IMR-90 (cell line): ENCODE results near the gene SLC2A13.
"Not testable (repeated sequence)": the region's sequence is repeated elsewhere in the genome, so short reads cannot be mapped to it uniquely, and the experiment has no call there.

ENCODE experiments used
- CEBPB ChIP-seq: IDR thresholded peaks from 2 replicates; pipeline ENCODE4 v1.6.1; 2012; ENCODE audit warnings: low read depth, low read length, improper control_type of control experiment
- CTCF ChIP-seq: conservative IDR thresholded peaks from 2 replicates; pipeline ENCODE4 v1.5.1; 2012; ENCODE audit warnings: mild to moderate bottlenecking, low read depth, low read length, improper control_type of control experiment
- RFX5 ChIP-seq: IDR thresholded peaks from 2 replicates; pipeline ENCODE4 v1.8.0; 2012; ENCODE audit warnings: low read depth, mild to moderate bottlenecking, low read length, moderate library complexity

DNA sequence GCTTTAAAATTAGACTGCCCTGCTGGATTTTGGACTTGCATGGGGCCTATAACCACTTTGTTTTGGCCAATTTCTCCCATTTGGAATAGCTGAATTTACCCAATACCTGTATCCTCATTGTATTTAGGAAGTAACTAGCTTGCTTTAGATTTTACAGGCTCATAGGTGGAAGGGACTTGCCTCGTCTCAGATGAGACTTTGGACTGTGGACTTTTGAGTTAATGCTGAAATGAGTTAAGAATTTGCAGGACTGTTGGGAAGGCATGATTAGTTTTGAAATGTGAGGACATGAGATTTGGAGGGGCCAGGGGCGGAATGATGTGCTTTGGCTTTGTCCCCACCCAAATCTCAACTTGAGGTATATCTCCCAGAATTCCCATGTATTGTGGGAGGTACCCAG, 320.1 kb downstream of the SLC2A13 start:
- TF ChIP-seq CTCF, CEBPB, RFX5: not testable (repeated sequence)
